Fibroblast of skin of right quadriceps (primary cell): ENCODE data around the gene POGZ.
A peak's percentile ranks its signal among the peaks of the same experiment; 100 is the strongest.
"Not testable (repeated sequence)": the region's sequence is repeated elsewhere in the genome, so short reads cannot be mapped to it uniquely, and the experiment has no call there.

Experiments
- DNase-seq: peaks from one replicate; pipeline ENCODE4 v3.0.0-alpha.2; 2013

Gene POGZ

DNA sequence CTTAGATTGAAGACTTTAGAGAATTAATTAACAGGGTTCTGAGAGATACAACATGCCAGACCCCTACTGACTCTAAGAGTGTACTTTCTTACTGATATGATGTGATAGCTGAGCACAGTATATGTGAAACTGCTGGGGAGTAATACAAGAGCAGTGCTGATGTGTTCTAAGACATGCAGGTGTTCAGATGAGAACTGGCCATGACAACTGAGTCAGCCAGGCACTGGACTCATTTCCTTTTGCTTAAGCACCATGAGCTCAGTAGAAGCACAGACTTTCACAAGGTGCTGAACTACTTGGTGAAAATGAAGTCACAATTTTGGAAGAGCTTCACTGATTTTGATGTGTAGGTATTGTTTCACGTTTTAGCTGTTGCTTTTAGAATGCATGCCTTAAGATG is 15.9 kb upstream of the POGZ start:
- no peak for DNase-seq

GRCh38 chr1:151474745-151475144 is 15.5 kb upstream of the POGZ start:
- DNase-seq, result no peak

- peak; percentile 58 for DNase-seq
Observed at GRCh38 chr1:151472856-151473731, 13.8 kb upstream of the POGZ start.

DNA sequence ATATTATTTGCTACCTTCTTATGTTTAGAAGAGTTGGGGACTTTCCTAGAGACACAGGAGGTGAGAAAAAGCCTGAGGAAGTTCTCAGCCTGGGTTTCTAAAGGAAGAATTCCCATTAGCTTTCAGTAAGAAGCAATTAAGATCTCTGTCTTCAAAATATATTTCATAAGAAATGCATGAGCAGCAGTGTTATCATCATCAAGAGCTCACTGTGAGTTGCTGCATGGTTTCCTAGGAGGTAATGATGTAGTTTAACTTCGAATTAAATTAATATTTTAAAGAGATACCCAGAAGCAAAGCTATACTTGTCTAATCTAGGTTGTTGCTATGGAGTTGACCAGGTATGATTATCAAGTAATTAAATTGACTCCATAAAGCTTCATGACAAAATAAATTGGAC is 5.7 kb upstream of the POGZ start:
- DNase-seq, result no peak

DNA sequence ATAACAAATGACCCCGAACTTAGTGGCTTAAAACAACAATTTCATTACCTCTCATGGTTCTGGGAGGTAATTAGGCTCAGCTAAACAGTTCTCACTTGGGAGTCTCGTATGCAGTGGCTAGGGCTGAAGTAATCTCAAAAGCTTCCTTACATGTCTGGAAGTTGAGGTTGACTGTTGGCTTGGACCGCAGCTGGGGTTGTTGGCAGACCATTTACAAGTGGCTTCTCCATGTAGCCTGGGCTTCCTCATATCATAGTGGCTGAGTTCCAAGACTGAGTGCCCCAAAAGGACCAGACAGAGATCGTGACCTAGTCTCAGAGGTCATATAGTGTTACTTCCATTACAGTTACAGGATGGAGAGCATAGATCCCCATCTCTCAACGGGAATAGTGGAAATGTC is 2.4 kb upstream of the POGZ start:
- DNase-seq, result no peak

DNA sequence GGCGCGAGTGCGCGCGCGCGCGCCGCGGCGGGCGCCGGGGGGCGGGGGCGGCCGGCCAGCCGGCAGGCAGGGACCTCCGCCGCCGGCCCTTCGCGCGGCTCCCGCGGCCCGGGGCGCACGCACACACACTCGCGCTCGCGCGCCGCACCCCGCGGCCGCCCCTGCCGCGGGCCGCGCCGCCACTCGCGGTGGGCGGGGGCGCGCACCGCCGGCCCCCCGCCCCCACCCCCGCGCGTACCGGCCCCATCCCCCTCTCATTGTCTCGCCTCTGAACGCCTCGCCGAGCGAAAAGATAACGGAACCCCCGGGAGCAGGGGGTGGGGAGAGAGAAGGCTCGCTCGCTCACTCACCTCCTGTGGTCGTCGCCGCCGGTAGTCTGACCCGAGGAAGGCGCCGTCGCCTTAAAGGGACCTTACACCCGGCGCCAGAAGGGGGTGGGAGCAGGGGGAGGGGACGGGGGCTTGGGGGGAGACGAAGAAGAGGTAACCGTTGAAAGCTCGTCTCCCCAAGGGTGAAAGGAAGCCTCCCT is 428 bp downstream of the POGZ start:
- peak; percentile 79 for DNase-seq

GRCh38 chr1:151457911-151458801 is 1.1 kb downstream of the POGZ start:
- peak; percentile 92 for DNase-seq

DNA sequence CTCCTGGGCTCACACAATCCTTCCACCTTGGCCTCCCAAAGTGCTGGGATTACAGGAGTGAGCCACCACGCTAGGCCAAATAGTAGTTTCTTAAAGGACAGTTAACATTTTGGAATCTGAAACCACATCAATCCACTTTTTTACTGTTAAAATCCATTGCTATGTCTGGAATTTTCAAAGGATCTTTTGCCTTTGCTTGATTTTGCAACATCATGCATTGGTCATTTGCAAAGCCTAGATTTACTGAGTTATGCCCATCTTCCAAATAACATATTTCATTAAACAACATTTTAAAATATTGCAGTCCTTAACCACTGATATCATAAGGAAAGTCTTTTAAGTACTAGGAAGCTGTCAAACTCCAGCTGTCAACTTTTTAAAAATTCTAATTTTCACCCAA is 3.3 kb downstream of the POGZ start:
- no peak for DNase-seq

DNA sequence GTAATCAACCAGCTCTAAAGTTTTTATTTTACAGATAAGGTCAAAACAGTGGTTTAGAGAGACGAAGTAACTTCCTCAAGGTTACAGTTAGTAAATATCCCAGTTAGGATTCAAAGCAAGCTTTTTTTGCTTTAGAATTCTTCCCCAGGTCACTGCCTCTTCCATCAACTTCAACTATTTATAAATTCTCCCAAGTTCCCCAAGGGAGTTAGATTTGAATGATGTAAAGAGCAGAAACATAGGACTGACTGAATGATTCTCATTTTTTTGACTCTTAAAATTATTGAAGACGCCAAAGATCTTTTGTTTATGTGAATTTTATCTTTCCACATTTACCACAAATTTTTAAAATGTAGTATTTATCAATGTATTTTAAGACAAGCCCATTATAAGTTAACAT is 4.1 kb downstream of the POGZ start:
- peak; percentile 48 for DNase-seq

DNA sequence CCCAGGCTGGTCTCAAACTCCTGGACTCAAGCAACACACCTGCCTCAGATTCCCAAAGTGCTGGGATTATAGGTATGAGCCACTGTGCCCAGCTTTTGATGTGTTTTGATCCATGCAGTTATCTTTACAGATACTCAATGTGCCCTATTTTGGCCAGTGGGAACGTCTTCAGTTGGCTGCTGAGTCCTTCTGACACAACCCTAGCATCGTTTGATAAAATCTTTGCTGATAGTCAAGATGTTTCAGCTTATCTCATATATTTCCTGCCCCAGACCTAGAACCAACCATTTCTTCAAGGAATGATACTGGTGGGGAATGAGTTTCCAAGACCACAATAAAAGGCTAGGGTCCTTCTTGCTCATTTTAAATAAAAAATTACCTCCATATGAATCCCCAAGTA is 11.6 kb downstream of the POGZ start:
- no peak for DNase-seq

DNA sequence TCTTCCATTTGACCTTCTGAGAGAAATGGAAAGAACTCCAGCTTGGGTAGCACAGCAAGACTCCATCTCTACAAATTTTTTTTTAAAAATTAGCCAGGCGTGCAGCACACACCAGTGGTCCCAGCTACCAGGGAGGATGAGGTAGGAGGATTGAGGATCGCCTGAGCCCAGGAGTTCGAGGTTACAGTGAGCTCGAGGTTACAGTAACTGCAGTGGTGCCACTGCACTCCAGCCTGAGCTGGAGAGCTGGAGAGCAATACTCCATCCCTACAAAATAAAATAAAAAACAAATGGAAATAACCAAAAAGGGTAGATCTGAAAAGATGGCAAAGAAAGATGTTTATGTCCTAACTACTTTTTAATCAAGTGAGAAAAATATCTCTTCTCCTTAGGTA is 14.5 kb downstream of the POGZ start:
- DNase-seq, result no peak

GRCh38 chr1:151443846-151444782 is 15.2 kb downstream of the POGZ start:
- peak; percentile 76 for DNase-seq

- DNase-seq, result not testable (repeated sequence)
Observed at GRCh38 chr1:151437396-151437795, 21.9 kb downstream of the POGZ start.

DNA sequence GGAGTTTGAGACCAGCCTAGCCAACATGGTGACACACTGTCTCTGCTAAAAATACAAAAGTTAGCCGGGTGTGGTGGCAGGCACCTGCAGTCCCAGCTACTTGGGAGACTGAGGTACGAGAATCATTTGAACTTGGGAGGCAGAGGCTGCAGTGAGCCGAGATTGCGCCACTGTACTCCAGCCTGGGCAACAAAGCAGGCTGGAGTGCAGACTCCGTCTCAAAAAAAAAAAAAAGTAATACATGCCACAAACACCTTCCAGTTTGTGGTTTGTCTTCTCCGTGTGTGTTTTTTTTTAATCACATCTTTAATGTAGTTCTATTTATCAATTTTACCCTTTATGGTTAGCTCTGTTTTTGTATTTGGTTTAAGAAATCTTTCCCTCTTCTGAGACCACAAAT is 22.3 kb downstream of the POGZ start:
- no peak for DNase-seq

- DNase-seq, result no peak
Observed at GRCh38 chr1:151435174-151435573, 24.1 kb downstream of the POGZ start.

DNA sequence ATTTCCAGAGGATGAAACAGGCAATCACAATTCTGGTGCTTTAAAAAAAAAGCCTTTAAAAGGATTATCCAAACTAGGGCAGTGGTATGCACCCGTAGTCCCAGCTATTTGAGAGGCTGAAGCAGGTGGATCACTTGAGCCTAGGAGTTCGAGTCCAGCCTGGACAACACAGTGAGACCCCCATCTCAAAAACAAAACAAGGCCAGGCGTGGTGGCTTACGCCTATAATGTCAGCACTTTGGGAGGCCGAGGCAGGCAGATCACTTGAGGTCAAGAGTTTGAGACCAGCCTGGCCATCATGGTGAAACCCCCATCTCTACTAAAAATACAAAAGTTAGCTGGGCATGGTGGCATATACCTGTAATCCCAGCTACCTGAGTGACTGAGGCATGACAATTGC is 25.5 kb downstream of the POGZ start:
- DNase-seq, result not testable (repeated sequence)

DNA sequence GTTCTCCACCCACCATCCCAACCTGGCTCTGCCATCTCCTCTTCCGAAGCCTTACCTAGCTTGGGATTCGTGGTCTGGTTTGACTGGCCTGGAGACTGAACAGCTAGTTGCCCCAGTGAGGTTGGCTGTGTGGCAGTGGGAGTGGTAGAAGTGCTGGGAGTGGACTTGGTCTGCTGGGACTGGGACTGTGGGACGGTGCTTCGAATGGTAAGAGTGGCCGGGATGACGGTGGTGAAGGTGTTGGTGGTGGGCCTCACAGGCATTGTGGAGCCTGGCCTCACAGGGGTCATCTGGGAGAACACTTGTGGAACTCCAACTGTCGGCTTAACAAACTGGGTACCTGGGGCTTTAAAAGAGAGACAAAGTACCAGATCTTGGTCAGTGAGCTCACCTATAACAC is 31.2 kb downstream of the POGZ start:
- DNase-seq, result no peak

GRCh38 chr1:151425103-151425502 is 34.2 kb downstream of the POGZ start:
- DNase-seq, result no peak

- no peak for DNase-seq
Observed at GRCh38 chr1:151419819-151420218, 39.5 kb downstream of the POGZ start.

GRCh38 chr1:151418081-151418480 is 41.2 kb downstream of the POGZ start:
- DNase-seq, result no peak

- DNase-seq, result peak; percentile 63
Observed at GRCh38 chr1:151416231-151416630, 43.1 kb downstream of the POGZ start.

DNA sequence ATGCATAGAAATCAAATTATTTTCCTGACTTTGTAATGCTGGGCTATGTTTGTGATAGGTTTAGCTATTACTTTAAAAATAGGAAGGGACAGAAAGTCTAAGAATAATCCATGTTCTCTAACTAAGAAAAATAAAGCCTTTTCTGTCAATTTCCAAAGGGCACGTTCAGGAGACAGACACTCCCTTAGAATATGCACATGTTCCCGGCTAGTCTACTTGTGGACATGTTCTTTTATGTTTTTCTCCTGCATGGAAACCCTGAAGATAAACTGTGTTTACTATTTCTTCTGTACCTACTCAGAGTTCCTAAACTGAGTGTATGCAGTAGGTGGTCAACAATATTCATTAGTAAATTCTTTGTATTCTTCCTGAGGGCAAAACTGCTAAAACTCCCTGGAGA is 47.4 kb downstream of the POGZ start:
- DNase-seq, result no peak

GRCh38 chr1:151408891-151409290 is 50.4 kb downstream of the POGZ start:
- peak; percentile 37 for DNase-seq
